ENCODE results near the gene PLA2G6. TPM values are rescaled to one million over a fixed set of nuclear protein-coding genes. Genes with fewer than 3 reads are reported as not detected.

PLA2G6 gene
- total RNA-seq, 2 experiments from 2014 or later: 33.9 to 83.9 TPM

DNA sequence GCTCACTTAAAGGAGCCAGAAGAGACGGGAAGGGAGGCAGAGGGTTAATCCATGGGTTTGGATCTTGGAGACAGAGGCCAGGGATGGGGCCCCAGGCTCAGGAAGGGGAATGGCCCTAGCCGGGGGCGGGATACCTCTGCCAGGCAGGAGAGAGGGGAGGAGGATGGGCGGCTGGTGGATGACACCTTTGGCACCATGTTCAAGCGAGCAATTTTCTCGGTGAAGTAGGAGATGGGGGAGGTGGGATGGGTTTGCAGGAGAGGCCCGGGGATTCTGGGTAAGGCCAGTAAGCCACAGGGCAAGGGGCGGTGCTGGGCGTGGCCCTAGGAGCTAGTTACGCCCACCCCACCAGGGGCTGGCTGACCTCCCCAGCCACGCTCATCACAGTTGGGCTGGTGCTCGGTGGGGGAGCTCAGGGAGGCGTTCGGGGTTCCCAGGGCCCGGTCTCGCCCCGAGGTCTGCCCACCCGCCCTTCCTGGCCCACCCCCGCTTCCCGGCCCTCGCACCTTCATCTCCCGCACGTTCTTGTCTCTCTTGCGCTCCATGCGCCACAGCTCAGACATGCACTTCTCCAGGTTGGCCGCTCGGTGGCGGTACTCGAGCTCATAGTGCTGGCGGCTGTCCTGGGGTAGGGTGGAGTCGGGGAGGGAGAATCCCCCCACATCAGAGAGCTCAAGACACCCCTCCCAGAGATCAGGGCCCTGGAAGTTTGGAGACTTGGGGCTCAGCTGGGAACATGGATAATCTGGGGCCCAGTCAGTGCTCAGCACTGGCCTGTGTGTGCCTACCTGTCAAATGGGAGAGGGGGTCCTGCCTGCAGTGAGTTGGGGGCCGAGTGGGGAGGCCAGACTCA is 83.8 kb downstream of the PLA2G6 start:
- Histone ChIP-seq H2AFZ (ENCODE audit: low read length) (no peak overlapping the region), H3K4me1 (ENCODE audit: insufficient read depth, low read length, poor library complexity, severe bottlenecking) (no peaks in the 10 kb centered on the region), H3K79me2 (ENCODE audit: insufficient read depth, low read depth, low read length) (no peaks in the 10 kb centered on the region), H3K36me3 (ENCODE audit: insufficient read depth, low read length) (no peaks in the 10 kb centered on the region), H4K20me1 (ENCODE audit: insufficient read depth, low read length) (no peaks in the 10 kb centered on the region), H3K9me3 (ENCODE audit: low read length) (no peaks in the 10 kb centered on the region), H3K4me2 (ENCODE audit: low read length) (no peak overlapping the region), H3K27ac (ENCODE audit: low read depth, low read length, poor library complexity, severe bottlenecking) (no peak overlapping the region), H3K9me2 (ENCODE audit: insufficient read depth, low read length) (no peaks in the 10 kb centered on the region), H3K4me3 (ENCODE audit: low read depth, low read length, poor library complexity, severe bottlenecking) (no peak overlapping the region)
- intact Hi-C loops (cut with micrococcal nuclease; ENCODE audit: unreplicated experiment): no loop called here
- BruUV-seq (replicated peaks): no TSS peak
- no peak for DNase-seq (ENCODE audit: low spot score)
- ChIA-PET CTCF (ENCODE audit: unreplicated experiment) (interaction anchor here (1.3 kb wide), 1 partner anchor 46 kb away, joined by 5 read pairs; no protein-coding TSS in a partner anchor), POLR2A (interaction anchor here (0.7 kb wide), 1 partner anchor 158 kb away, joined by 3 read pairs; no protein-coding TSS in a partner anchor)
- TF ChIP-seq, protein P1, sequence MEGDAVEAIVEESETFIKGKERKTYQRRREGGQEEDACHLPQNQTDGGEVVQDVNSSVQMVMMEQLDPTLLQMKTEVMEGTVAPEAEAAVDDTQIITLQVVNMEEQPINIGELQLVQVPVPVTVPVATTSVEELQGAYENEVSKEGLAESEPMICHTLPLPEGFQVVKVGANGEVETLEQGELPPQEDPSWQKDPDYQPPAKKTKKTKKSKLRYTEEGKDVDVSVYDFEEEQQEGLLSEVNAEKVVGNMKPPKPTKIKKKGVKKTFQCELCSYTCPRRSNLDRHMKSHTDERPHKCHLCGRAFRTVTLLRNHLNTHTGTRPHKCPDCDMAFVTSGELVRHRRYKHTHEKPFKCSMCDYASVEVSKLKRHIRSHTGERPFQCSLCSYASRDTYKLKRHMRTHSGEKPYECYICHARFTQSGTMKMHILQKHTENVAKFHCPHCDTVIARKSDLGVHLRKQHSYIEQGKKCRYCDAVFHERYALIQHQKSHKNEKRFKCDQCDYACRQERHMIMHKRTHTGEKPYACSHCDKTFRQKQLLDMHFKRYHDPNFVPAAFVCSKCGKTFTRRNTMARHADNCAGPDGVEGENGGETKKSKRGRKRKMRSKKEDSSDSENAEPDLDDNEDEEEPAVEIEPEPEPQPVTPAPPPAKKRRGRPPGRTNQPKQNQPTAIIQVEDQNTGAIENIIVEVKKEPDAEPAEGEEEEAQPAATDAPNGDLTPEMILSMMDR (conservative IDR thresholded peaks at IDR 0.05; ENCODE audit: low read length): no peak
- no peak for TF ChIP-seq EZH2phosphoT487 (IDR thresholded peaks at IDR 0.05; ENCODE audit: borderline replicate concordance, low read depth, low read length)

DNA sequence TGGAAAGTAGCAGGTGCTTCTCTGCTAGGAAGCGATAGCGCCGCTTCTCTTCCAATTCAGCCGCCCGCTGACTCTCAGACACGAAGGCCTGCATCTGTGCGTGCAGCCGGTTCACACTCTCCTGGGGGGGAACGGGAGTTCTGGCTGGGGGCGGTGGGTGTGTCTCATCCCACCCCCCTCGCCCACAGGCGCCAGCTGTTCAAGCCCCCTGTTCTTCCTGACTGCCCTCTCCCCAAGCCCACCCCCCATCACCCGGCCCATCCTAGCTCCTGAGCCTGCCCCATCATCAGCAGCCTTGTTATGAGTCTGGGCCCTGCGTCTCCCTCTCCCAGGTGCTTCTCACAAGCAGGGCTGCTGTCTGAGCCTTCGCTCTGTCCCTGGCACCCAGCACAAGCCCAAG is 84.6 kb downstream of the PLA2G6 start:
- Histone ChIP-seq H3K36me3 (ENCODE audit: insufficient read depth, low read length) (no peaks in the 10 kb centered on the region), H3K4me3 (ENCODE audit: low read depth, low read length, poor library complexity, severe bottlenecking) (no peak overlapping the region), H3K4me2 (ENCODE audit: low read length) (no peak overlapping the region), H3K27ac (ENCODE audit: low read depth, low read length, poor library complexity, severe bottlenecking) (no peak overlapping the region), H3K9me2 (ENCODE audit: insufficient read depth, low read length) (no peaks in the 10 kb centered on the region), H2AFZ (ENCODE audit: low read length) (no peak overlapping the region), H3K9me3 (ENCODE audit: low read length) (no peaks in the 10 kb centered on the region), H3K79me2 (ENCODE audit: insufficient read depth, low read depth, low read length) (no peaks in the 10 kb centered on the region), H4K20me1 (ENCODE audit: insufficient read depth, low read length) (no peaks in the 10 kb centered on the region), H3K4me1 (ENCODE audit: insufficient read depth, low read length, poor library complexity, severe bottlenecking) (no peaks in the 10 kb centered on the region)
- ChIA-PET CTCF (ENCODE audit: unreplicated experiment) (interaction anchor here (1.3 kb wide), 1 partner anchor 45 kb away, joined by 5 read pairs; no protein-coding TSS in a partner anchor), POLR2A (interaction anchor here (0.7 kb wide), 1 partner anchor 159 kb away, joined by 3 read pairs; no protein-coding TSS in a partner anchor)
- intact Hi-C loops (cut with micrococcal nuclease; ENCODE audit: unreplicated experiment): no loop called here
- no TSS peak for BruUV-seq (replicated peaks)
- DNase-seq (ENCODE audit: low spot score): no peak
- no peak for TF ChIP-seq EZH2phosphoT487 (IDR thresholded peaks at IDR 0.05; ENCODE audit: borderline replicate concordance, low read depth, low read length)
- TF ChIP-seq, protein P1 (conservative IDR thresholded peaks at IDR 0.05; ENCODE audit: low read length): no peak

DNA sequence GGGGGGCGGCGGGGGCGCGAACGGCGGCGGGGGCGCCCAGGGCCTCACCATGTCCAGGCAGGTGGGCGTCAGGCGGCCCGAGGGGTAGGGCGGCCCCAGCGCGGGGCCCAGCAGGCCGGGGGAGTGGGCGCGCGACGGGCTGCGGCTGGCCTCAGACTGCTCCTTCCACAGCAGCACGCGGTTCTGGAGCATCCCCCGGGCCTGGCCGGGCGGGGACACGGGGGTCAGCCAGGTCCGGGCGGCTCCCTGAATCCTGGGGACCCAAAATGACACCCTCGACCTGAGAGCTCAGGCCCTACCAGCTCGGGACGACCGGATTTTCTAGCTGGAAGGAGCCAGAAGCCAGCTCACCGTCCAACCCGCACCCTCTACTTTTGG is 92.2 kb downstream of the PLA2G6 start:
- DNase-seq (ENCODE audit: low spot score): no peak
- Histone ChIP-seq H2AFZ (ENCODE audit: low read length) (no peak overlapping the region), H3K36me3 (ENCODE audit: insufficient read depth, low read length) (no peaks in the 10 kb centered on the region), H3K4me1 (ENCODE audit: insufficient read depth, low read length, poor library complexity, severe bottlenecking) (no peaks in the 10 kb centered on the region), H3K4me2 (ENCODE audit: low read length) (no peak overlapping the region), H3K27ac (ENCODE audit: low read depth, low read length, poor library complexity, severe bottlenecking) (no peak overlapping the region), H3K9me2 (ENCODE audit: insufficient read depth, low read length) (no peaks in the 10 kb centered on the region), H4K20me1 (ENCODE audit: insufficient read depth, low read length) (no peaks in the 10 kb centered on the region), H3K4me3 (ENCODE audit: low read depth, low read length, poor library complexity, severe bottlenecking) (no peak overlapping the region), H3K9me3 (ENCODE audit: low read length) (no peaks in the 10 kb centered on the region), H3K79me2 (ENCODE audit: insufficient read depth, low read depth, low read length) (no peaks in the 10 kb centered on the region)
- intact Hi-C loops (cut with micrococcal nuclease; ENCODE audit: unreplicated experiment): no loop called here
- BruUV-seq (replicated peaks): no TSS peak
- ChIA-PET CTCF (ENCODE audit: unreplicated experiment) (no interaction called here), POLR2A (no interaction called here)
- TF ChIP-seq, protein P1 (conservative IDR thresholded peaks at IDR 0.05; ENCODE audit: low read length): no peak
- no peak for TF ChIP-seq EZH2phosphoT487 (IDR thresholded peaks at IDR 0.05; ENCODE audit: borderline replicate concordance, low read depth, low read length)

Measured in OCI-LY7 (cell line).